Esophagus mucosa (tissue), 1 donor: Measurements from ENCODE around the gene ATG2A. TPM values are rescaled to one million over a fixed set of nuclear protein-coding genes. Genes with fewer than 3 reads are reported as not detected.
"Not testable (repeated sequence)": the region's sequence is repeated elsewhere in the genome, so short reads cannot be mapped to it uniquely, and the experiment has no call there.

Source experiments
- ATAC-seq: fragments of 200-7000 bp; cut with Tn5 transposase; one replicate; pipeline ENCODE4 v1.9.1; 2020
- total RNA-seq: library from RNA; stranded (reverse); gene quantifications from one replicate; pipeline ENCODE4 v1.2.4, GENCODE V29; 2023
- donor health status: DM: yes; HTN: yes; CAD: no.

ATG2A gene
- total RNA-seq, 1 donor from 2014 or later = 10.7 TPM

DNA sequence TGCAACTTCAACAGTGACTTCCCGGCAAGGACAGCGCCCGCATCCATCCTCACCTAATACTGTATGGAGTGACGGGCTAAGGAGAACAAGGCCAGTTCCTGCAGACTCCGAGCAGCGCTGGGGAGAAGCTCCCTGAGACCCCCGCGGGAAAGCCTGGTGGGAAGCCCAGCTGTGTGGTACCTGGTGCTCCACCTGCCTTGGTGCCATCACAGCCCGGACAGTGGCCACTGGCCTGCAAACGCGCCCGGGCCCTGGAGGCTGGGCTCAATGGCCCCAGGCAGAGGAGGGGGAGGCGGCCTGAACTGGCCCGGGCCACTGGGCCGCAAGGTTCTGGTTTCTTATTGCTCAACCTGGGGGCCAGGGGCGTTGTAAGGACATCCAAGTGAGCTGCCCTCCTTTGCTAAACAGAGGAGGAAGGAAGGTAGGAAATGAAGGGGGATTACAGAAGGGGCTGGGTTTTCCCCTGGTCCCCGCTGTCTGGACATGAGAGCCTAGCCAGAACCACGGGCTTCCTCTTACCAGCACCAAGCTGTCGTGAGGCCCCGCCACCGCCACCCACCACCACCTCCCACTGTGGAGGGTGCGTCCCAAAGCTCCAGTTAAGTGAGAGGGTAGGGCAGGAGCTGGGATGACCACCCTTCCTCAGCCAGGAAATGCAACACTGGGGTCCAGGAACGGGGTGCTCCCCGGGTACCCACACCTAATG is 64.1 kb downstream of the ATG2A start:
- ATAC-seq = no peak

- ATAC-seq = no peak
Observed at GRCh38 chr11:64851831-64852351, 65.1 kb downstream of the ATG2A start.

- no peak for ATAC-seq
Observed at GRCh38 chr11:64850979-64851567, 65.9 kb downstream of the ATG2A start.

- ATAC-seq = no peak
Observed at GRCh38 chr11:64849598-64850356, 67.2 kb downstream of the ATG2A start.

DNA sequence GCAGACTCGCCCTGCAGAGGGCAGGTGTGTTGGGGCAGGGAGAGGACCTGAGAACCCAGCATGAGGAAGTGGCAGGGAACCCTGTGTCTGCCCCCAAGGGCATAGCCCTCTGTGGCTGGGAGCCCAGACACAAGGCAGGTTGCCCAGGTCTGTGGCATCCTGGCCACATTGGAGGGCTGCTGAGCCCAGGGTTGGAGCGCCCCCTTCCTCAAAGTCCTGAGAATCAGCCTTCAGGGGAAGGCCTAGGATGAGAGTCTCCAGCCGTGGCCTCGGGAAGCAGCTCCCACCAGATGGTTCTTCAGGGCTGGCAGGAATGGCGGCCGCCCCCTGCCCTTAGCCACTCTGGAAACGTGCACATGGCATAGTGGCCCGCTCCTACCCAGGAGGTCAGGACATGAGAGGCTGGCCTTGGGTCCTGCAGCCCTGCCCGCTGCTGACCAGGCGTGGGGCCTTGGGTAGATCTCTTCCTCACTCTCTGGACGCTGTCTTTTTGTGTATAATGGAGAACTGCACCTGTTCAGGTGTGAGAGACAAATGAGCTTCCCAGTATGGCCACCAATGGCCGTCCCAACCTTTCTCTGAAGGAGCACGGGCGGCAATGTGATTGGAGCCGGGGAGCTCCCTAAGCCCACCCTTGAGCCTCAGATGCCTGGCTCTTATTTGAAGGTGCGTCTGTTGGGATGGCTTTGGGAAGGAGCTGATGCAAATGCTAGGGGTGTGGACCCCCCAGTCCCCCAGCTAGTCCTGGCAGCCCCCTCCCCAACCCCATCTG is 68.0 kb downstream of the ATG2A start:
- peak; percentile 8 for ATAC-seq

- no peak for ATAC-seq
Observed at GRCh38 chr11:64848214-64848825, 68.7 kb downstream of the ATG2A start.

- peak; percentile 51 for ATAC-seq
Observed at GRCh38 chr11:64846998-64847666, 69.9 kb downstream of the ATG2A start.

- not testable (repeated sequence) for ATAC-seq
Observed at GRCh38 chr11:64845776-64846129, 71.3 kb downstream of the ATG2A start.

DNA sequence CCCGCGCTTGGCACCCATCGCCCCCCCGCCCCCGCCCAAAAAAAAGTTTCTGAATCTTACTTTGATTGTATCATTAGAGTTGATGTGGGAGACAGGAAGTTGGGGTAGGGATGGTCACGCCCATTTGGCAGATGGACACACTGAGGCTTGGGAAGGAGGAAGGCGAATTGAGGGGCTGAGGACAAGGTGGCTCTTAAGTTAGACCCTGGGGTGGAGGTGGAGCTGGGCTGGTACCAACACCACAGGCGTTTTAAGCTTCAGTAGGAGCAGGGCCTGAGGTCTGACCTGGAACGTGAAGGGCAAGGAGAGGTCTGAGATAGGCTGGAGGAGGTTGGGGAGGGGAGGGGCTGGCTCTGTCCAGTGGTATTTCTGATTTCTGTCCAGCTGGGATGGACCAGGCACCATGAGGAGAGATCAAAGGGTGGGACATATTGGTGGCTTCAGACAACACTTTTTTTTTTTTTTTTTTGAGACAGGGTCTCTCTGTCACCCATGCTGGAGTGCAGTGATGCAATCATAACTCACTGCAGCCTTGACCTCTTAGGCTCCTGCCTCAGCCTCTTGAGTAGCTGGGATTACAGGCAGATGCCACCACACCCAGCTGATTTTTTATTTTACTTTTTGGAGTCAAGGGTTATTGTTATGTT is 71.8 kb downstream of the ATG2A start:
- no peak for ATAC-seq

Other genes with a start within 250 kb of the ATG2A start
- 0.12 TPM for gene NRXN2, start 194.0 kb downstream of the ATG2A start, total RNA-seq
- gene RASGRP2, start 173.1 kb downstream of the ATG2A start, total RNA-seq = 1.1 TPM
- gene PYGM, start 157.2 kb downstream of the ATG2A start, total RNA-seq = 0.44 TPM
- 129 TPM for gene SF1, start 138.7 kb downstream of the ATG2A start, total RNA-seq
- gene MAP4K2, start 114.0 kb downstream of the ATG2A start, total RNA-seq = 5.4 TPM
- 15.6 TPM for gene MEN1, start 106.7 kb downstream of the ATG2A start, total RNA-seq
- 20.5 TPM for gene CDC42BPG, start 72.6 kb downstream of the ATG2A start, total RNA-seq
- 25.6 TPM for gene EHD1, start 38.6 kb downstream of the ATG2A start, total RNA-seq
- gene PPP2R5B, start 7.5 kb upstream of the ATG2A start, total RNA-seq = 7.0 TPM
- gene GPHA2, start 18.7 kb upstream of the ATG2A start, total RNA-seq = not detected
- gene MAJIN, start 54.9 kb upstream of the ATG2A start, total RNA-seq = not detected
- not detected for gene BATF2, start 79.8 kb upstream of the ATG2A start, total RNA-seq
- gene ARL2, start 97.0 kb upstream of the ATG2A start, total RNA-seq = 43.9 TPM
- 12.2 TPM for gene SNX15, start 110.2 kb upstream of the ATG2A start, total RNA-seq
- 11.3 TPM for gene SAC3D1, start 124.0 kb upstream of the ATG2A start, total RNA-seq
- gene NAALADL1, start 141.3 kb upstream of the ATG2A start, total RNA-seq = 2.7 TPM
- gene CDCA5, start 166.8 kb upstream of the ATG2A start, total RNA-seq = 14.1 TPM
- gene ZFPL1, start 167.0 kb upstream of the ATG2A start, total RNA-seq = 25.7 TPM
- gene VPS51, start 179.0 kb upstream of the ATG2A start, total RNA-seq = 76.4 TPM
- gene TM7SF2, start 194.7 kb upstream of the ATG2A start, total RNA-seq = 53.2 TPM
- gene ZNHIT2, start 200.5 kb upstream of the ATG2A start, total RNA-seq = 9.4 TPM
- 758 TPM for gene FAU, start 204.9 kb upstream of the ATG2A start, total RNA-seq
- gene MRPL49, start 205.1 kb upstream of the ATG2A start, total RNA-seq = 63.9 TPM
- gene SYVN1, start 217.3 kb upstream of the ATG2A start, total RNA-seq = 28.1 TPM